ENCODE data around the gene SPG7. TPM values are rescaled to one million over a fixed set of nuclear protein-coding genes. Genes with fewer than 3 reads are reported as not detected.
A peak's percentile ranks its signal among the peaks of the same experiment; 100 is the strongest.

Gene SPG7
- total and polyA plus RNA-seq, 2 experiments from 2014 or later: 108 to 222 TPM

DNA sequence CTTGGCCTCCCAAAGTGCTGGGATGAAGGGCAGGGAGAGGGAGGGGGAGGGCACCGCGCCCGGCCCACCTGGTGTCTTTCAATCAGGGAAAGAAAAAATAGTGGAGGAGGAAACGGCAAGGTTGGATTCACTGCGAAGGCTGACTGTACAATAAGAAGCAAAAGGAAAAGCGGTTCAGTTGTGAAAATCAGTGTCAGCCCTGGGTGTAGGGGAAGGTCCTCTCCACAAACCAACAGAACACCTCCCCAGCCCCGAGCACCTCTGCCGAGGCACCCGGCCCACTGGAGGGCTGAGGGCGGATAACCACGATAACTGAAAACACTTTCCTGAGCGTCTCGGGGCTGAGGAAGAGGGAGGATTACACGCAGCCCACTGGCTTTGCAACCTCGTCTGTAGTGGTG lies 1.4 kb upstream of the SPG7 start:
- peaks cover 10% of the 10 kb centered on the region for H4K20me1 ChIP-seq (ENCODE audit: insufficient read depth, poor library complexity, severe bottlenecking)
- TF ChIP-seq EZH2 (IDR thresholded peaks at IDR 0.05; ENCODE audit: borderline replicate concordance): no peak
- TF ChIP-seq EZH2phosphoT487 (IDR thresholded peaks at IDR 0.05; ENCODE audit: low read depth, severe bottlenecking, unreplicated experiment): no peak
- TF ChIP-seq, protein P1, sequence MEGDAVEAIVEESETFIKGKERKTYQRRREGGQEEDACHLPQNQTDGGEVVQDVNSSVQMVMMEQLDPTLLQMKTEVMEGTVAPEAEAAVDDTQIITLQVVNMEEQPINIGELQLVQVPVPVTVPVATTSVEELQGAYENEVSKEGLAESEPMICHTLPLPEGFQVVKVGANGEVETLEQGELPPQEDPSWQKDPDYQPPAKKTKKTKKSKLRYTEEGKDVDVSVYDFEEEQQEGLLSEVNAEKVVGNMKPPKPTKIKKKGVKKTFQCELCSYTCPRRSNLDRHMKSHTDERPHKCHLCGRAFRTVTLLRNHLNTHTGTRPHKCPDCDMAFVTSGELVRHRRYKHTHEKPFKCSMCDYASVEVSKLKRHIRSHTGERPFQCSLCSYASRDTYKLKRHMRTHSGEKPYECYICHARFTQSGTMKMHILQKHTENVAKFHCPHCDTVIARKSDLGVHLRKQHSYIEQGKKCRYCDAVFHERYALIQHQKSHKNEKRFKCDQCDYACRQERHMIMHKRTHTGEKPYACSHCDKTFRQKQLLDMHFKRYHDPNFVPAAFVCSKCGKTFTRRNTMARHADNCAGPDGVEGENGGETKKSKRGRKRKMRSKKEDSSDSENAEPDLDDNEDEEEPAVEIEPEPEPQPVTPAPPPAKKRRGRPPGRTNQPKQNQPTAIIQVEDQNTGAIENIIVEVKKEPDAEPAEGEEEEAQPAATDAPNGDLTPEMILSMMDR (IDR thresholded peaks at IDR 0.05; ENCODE audit: poor library complexity): no peak
- H3K9me3 ChIP-seq (ENCODE audit: low read depth): no peaks in the 10 kb centered on the region
- peaks cover 28% of the 10 kb centered on the region for H3K4me1 ChIP-seq (ENCODE audit: insufficient read depth)
- 72% methylated on average over 14 of the region's 15 CpGs for WGBS (ENCODE audit: low lambda C conversion rate, missing lambda C conversion rate)
- no peak for DNase-seq (ENCODE audit: low spot score)
- H3K36me3 ChIP-seq (replicated peaks; ENCODE audit: insufficient read depth, low read depth): no peaks in the 10 kb centered on the region
- no peaks in the 10 kb centered on the region for H3K27me3 ChIP-seq
- H3K4me3 ChIP-seq: no peak overlapping the region
- peaks cover 42% of the 10 kb centered on the region for H3K79me2 ChIP-seq
- H3K4me2 ChIP-seq: peak overlapping the region; percentile 89
- peak overlapping the region; percentile 100 for H3K27ac ChIP-seq
- H2AFZ ChIP-seq: no peak overlapping the region
- H3K9me2 ChIP-seq (replicated peaks; ENCODE audit: insufficient read depth): no peaks in the 10 kb centered on the region

DNA sequence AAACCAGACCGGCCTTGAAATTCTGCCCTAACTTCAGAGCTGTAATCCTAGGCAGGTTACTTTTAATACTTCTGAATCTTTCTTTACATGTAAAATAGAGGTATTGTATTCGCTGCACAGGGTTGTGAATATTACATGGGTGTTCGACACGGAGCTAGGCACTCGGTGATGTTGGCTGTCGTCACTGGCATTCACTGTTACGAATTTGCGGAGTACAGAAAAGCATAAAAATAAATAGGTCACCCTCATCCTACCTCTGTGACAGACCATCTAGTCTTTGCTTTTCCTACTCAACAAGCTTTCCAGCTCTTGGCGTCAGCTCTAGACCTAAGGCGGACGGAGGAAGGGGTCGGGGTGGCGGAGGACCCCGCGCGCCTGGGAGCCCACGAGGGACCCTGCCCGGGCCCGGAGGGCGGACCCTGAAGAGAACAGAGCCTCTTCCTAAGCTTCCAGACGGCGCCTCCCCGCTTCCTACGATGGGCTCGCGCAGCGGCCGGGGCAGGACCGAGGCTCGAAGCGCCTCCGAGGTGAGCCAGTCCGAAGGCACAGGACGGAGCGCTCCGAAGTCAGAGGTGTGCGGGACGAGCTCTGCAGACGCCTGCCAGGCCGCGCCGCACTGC lies 879 bp upstream of the SPG7 start:
- Histone ChIP-seq H3K4me2 (peak overlapping the region; percentile 89), H2AFZ (peak overlapping the region; percentile 79), H3K36me3 (replicated peaks; ENCODE audit: insufficient read depth, low read depth) (no peaks in the 10 kb centered on the region), H3K27ac (peak overlapping the region; percentile 100), H3K4me1 (ENCODE audit: insufficient read depth) (peaks cover 25% of the 10 kb centered on the region), H3K27me3 (no peaks in the 10 kb centered on the region), H3K9me2 (replicated peaks; ENCODE audit: insufficient read depth) (no peaks in the 10 kb centered on the region), H4K20me1 (ENCODE audit: insufficient read depth, poor library complexity, severe bottlenecking) (peaks cover 10% of the 10 kb centered on the region), H3K9me3 (ENCODE audit: low read depth) (no peaks in the 10 kb centered on the region), H3K4me3 (peak overlapping the region; percentile 46), H3K79me2 (peaks cover 45% of the 10 kb centered on the region)
- 26% methylated on average over 31 of the region's 42 CpGs for WGBS (ENCODE audit: low lambda C conversion rate, missing lambda C conversion rate)
- no peak for DNase-seq (ENCODE audit: low spot score)
- TF ChIP-seq, protein P1 (IDR thresholded peaks at IDR 0.05; ENCODE audit: poor library complexity): no peak
- no peak for TF ChIP-seq EZH2 (IDR thresholded peaks at IDR 0.05; ENCODE audit: borderline replicate concordance)

DNA sequence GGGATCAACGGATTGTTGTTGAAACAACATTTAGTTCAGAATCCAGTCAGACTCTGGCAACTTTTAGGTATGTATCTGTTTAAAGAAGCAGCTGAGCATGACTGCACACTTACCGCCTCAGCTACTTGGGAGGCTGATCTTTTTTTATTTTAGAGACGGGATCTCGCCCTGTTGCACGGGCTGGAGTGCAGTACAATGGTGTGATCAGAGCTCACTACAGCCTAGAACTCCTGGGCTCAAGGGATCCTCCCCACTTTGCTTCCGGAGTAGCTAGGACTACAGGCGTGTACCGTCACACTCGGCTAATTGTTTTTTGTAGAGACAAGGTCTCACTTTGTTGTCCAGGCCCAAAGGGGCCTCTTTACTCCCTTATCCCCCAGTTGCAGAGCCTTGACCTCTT lies 2.3 kb downstream of the SPG7 start:
- DNase-seq (ENCODE audit: low spot score): no peak
- H3K36me3 ChIP-seq (replicated peaks; ENCODE audit: insufficient read depth, low read depth): no peaks in the 10 kb centered on the region
- WGBS (ENCODE audit: low lambda C conversion rate, missing lambda C conversion rate): 95% methylated on average over 9 of the region's 9 CpGs

More for the DNA sequence above, 2.3 kb downstream of the SPG7 start:
- peaks cover 17% of the 10 kb centered on the region for H3K4me1 ChIP-seq (ENCODE audit: insufficient read depth)
- H3K27me3 ChIP-seq: no peaks in the 10 kb centered on the region
- H3K9me3 ChIP-seq (ENCODE audit: low read depth): no peaks in the 10 kb centered on the region
- peaks cover 70% of the 10 kb centered on the region for H3K79me2 ChIP-seq
- H3K4me2 ChIP-seq: no peak overlapping the region
- H3K9me2 ChIP-seq (replicated peaks; ENCODE audit: insufficient read depth): no peaks in the 10 kb centered on the region
- no peak overlapping the region for H3K4me3 ChIP-seq
- H4K20me1 ChIP-seq (ENCODE audit: insufficient read depth, poor library complexity, severe bottlenecking): peaks cover 10% of the 10 kb centered on the region
- H3K27ac ChIP-seq: no peak overlapping the region
- no peak overlapping the region for H2AFZ ChIP-seq
- TF ChIP-seq EZH2phosphoT487 (IDR thresholded peaks at IDR 0.05; ENCODE audit: low read depth, severe bottlenecking, unreplicated experiment): no peak
- TF ChIP-seq, protein P1 (IDR thresholded peaks at IDR 0.05; ENCODE audit: poor library complexity): no peak
- TF ChIP-seq EZH2 (IDR thresholded peaks at IDR 0.05; ENCODE audit: borderline replicate concordance): no peak

All from hepatocyte (in vitro differentiated cells).